Gastrocnemius medialis (tissue), 4 donors: Measurements from ENCODE around the gene SEMA3G. TPM values are rescaled to one million over a fixed set of nuclear protein-coding genes. Genes with fewer than 3 reads are reported as not detected.
A peak's percentile ranks its signal among the peaks of the same experiment; 100 is the strongest.

ENCODE experiments used
- ATAC-seq, 2 donors: fragments of 150-250 bp; one replicate each; pipeline ENCODE4 v1.9.1; 2016
- DNase-seq, 2 donors: peaks; one replicate each; pipeline ENCODE4 v3.0.0-alpha.2; 2019
- H3K27ac ChIP-seq, 4 donors: fragments of 200-600 bp; sonication (generic); 1 replicate in 1 of 4; 2 replicates in 3 of 4; pipeline ENCODE4 v1.5.1; 2016 to 2018; ENCODE audit warnings: mild to moderate bottlenecking in 2 of 4, moderate library complexity in 1 of 4
- H3K27me3 ChIP-seq, 3 donors: fragments of 200-600 bp; sonication (generic) in 2 of 3; 1 replicate in 1 of 3; 2 replicates in 2 of 3; pipeline versions ENCODE4 v1.5.1 to v1.6.0; 2016 to 2019; ENCODE audit warnings: mild to moderate bottlenecking in 1 of 3, moderate library complexity in 1 of 3
- H3K36me3 ChIP-seq, 2 donors: fragments of 200-600 bp; sonication (generic) in 1 of 2; one replicate each; pipeline ENCODE4 v1.5.1; 2017 to 2018
- H3K4me1 ChIP-seq, 2 donors: fragments of 200-600 bp; sonication (generic) in 1 of 2; one replicate each; pipeline ENCODE4 v1.5.1; 2016 to 2017; ENCODE audit warnings: mild to moderate bottlenecking in 2 of 2
- H3K4me3 ChIP-seq, 4 donors: fragments of 200-600 bp; sonication (generic) in 3 of 4; 1 replicate in 1 of 4; 2 replicates in 3 of 4; pipeline ENCODE4 v1.5.1; 2016 to 2019; ENCODE audit warnings: mild to moderate bottlenecking in 2 of 4
- H3K9me3 ChIP-seq, 3 donors: fragments of 200-600 bp; sonication (generic) in 2 of 3; 1 replicate in 1 of 3; 2 replicates in 2 of 3; pipeline ENCODE4 v1.5.1; 2016 to 2019
- CTCF ChIP-seq, 5 experiments: fragments of 450-650 bp in 3 of 5; fragments of 200-600 bp in 2 of 5; sonication (generic) in 2 of 5; IDR thresholded peaks in 4 of 5; conservative IDR thresholded peaks in 1 of 5; 1 replicate in 4 of 5; 2 replicates in 1 of 5; pipeline ENCODE4 v1.5.1; 2016 to 2019; ENCODE audit warnings: antibody characterized with exemption in 5 of 5, mild to moderate bottlenecking in 3 of 5, moderate library complexity in 3 of 5
- POLR2A ChIP-seq, 2 donors: fragments of 450-650 bp; IDR thresholded peaks; one replicate each; pipeline ENCODE4 v1.6.1; 2017; ENCODE audit warnings: antibody characterized with exemption in 2 of 2, mild to moderate bottlenecking in 2 of 2, moderate library complexity in 2 of 2
- in situ Hi-C, 4 donors: fragments of 200-750 bp; cut with MboI; loops; one replicate each; pipeline versions ENCODE4 v1.15.0 to v1.8.0; 2017; ENCODE audit warnings: low sequenced_read_pairs in 4 of 4
- intact Hi-C: fragments of 100-400 bp; cut with DNase I; formaldehyde crosslinking; loops from one replicate; pipeline ENCODE4 v1.15.1; 2023; ENCODE audit warnings: low total_unique reads
- total RNA-seq, 4 donors: library from RNA; depleted of rRNA; stranded (reverse); fragments of >200 nt; gene quantifications; one replicate each; pipeline versions ENCODE4 v1.1.0 to v1.2.3, GENCODE V29; 2016

Gene SEMA3G
- total RNA-seq, 4 donors from 2014 or later = 3.8 to 20.3 (median 13.1) TPM

GRCh38 chr3:52420388-52420787 lies 24.5 kb downstream of the SEMA3G start:
- H3K36me3 ChIP-seq = no peaks in the 10 kb centered on the region
- no peaks in the 10 kb centered on the region for H3K27me3 ChIP-seq
- no peak overlapping the region for H3K27ac ChIP-seq
- intact Hi-C loops (no loop called here), in situ Hi-C loops (no loop called here)
- H3K4me1 ChIP-seq = no peaks in the 10 kb centered on the region
- no peak overlapping the region for H3K4me3 ChIP-seq
- ATAC-seq (no peak), DNase-seq (no peak)
- H3K9me3 ChIP-seq = no peaks in the 10 kb centered on the region
- TF ChIP-seq POLR2A (IDR thresholded peaks at IDR 0.05) (no peak), CTCF (IDR thresholded peaks at IDR 0.05 in 4 of 5, conservative IDR thresholded peaks at IDR 0.05 in 1 of 5) (no peak)

- Histone ChIP-seq H3K27me3 (no peaks in the 10 kb centered on the region), H3K27ac (no peak overlapping the region), H3K9me3 (no peaks in the 10 kb centered on the region), H3K4me3 (no peak overlapping the region), H3K36me3 (no peaks in the 10 kb centered on the region), H3K4me1 (peaks cover 20 to 21% of the 10 kb centered on the region in 2 donors)
- DNase-seq (no peak), ATAC-seq (no peak)
- in situ Hi-C loops (no loop called here), intact Hi-C loops (no loop called here)
- TF ChIP-seq POLR2A (IDR thresholded peaks at IDR 0.05) (no peak), CTCF (IDR thresholded peaks at IDR 0.05 in 4 of 5, conservative IDR thresholded peaks at IDR 0.05 in 1 of 5) (no peak)
Measured at GRCh38 chr3:52415800-52416199, 29.1 kb downstream of the SEMA3G start.

GRCh38 chr3:52408466-52408865 lies 36.4 kb downstream of the SEMA3G start:
- H3K27me3 ChIP-seq = no peaks in the 10 kb centered on the region
- intact Hi-C loops = loop anchor here (5.0 kb wide), 1 partner anchor 131 kb away; the partner anchor contains the start of gene WDR82
- H3K4me1 ChIP-seq = peaks cover 34 to 45% of the 10 kb centered on the region in 2 donors
- TF ChIP-seq POLR2A (IDR thresholded peaks at IDR 0.05) (no peak), CTCF (IDR thresholded peaks at IDR 0.05 in 4 of 5, conservative IDR thresholded peaks at IDR 0.05 in 1 of 5) (no peak)
- in situ Hi-C loops = no loop called here
- H3K4me3 ChIP-seq = peak overlapping the region in 1 of 4 donors; percentile 93
- peak overlapping the region in 2 of 4 donors; percentile 97 for H3K27ac ChIP-seq
- ATAC-seq (no peak), DNase-seq (no peak)
- peaks cover 0 to 44% of the 10 kb centered on the region in 2 donors for H3K36me3 ChIP-seq
- H3K9me3 ChIP-seq = no peaks in the 10 kb centered on the region

GRCh38 chr3:52407779-52408178 lies 37.1 kb downstream of the SEMA3G start:
- no peak for DNase-seq
- Histone ChIP-seq H3K36me3 (peaks cover 0 to 51% of the 10 kb centered on the region in 2 donors), H3K27ac (no peak overlapping the region)

More at GRCh38 chr3:52407779-52408178, 37.1 kb downstream of the SEMA3G start:
- Histone ChIP-seq H3K4me3 (no peak overlapping the region), H3K4me1 (peaks cover 29 to 40% of the 10 kb centered on the region in 2 donors), H3K9me3 (no peaks in the 10 kb centered on the region), H3K27me3 (no peaks in the 10 kb centered on the region)
- intact Hi-C loops = loop anchor here (5.0 kb wide), 1 partner anchor 130 kb away; the partner anchor contains the start of gene WDR82
- TF ChIP-seq CTCF (IDR thresholded peaks at IDR 0.05 in 4 of 5, conservative IDR thresholded peaks at IDR 0.05 in 1 of 5) (no peak), POLR2A (IDR thresholded peaks at IDR 0.05) (no peak)
- ATAC-seq = no peak
- in situ Hi-C loops = no loop called here
